Heart left ventricle (tissue), 16 donors: ENCODE results near the gene SEPTIN1. TPM values are rescaled to one million over a fixed set of nuclear protein-coding genes. Genes with fewer than 3 reads are reported as not detected.

Experiments used
- ATAC-seq, 4 donors: fragments of 200-7000 bp; cut with Tn5 transposase; one replicate each; pipeline ENCODE4 v1.9.1; 2020 to 2022; ENCODE audit warnings: moderate library complexity in 4 of 4, mild to moderate bottlenecking in 3 of 4, moderate number of reproducible peaks in 1 of 4
- DNase-seq, 5 donors: peaks; one replicate each; pipeline ENCODE4 v3.0.0-alpha.2; 2020
- H3K27ac ChIP-seq, 12 donors: fragments of 200-600 bp; sonication (generic) in 4 of 12; one replicate each; pipeline versions ENCODE4 v1.5.0 to v1.8.0; 2016 to 2022; ENCODE audit warnings: mild to moderate bottlenecking in 2 of 12
- H3K27me3 ChIP-seq, 9 donors: fragments of 200-600 bp; sonication (generic) in 2 of 9; one replicate each; pipeline versions ENCODE4 v1.5.1 to v1.8.0; 2016 to 2022; ENCODE audit warnings: mild to moderate bottlenecking in 3 of 9
- H3K36me3 ChIP-seq, 9 donors: fragments of 200-600 bp; sonication (generic) in 2 of 9; one replicate each; pipeline versions ENCODE4 v1.5.0 to v1.8.0; 2018 to 2022; ENCODE audit warnings: mild to moderate bottlenecking in 2 of 9
- H3K4me1 ChIP-seq, 12 donors: fragments of 200-600 bp; sonication (generic) in 4 of 12; one replicate each; pipeline versions ENCODE4 v1.5.0 to v1.8.0; 2016 to 2022; ENCODE audit warnings: mild to moderate bottlenecking in 3 of 12
- H3K4me3 ChIP-seq, 12 donors: fragments of 200-600 bp; sonication (generic) in 4 of 12; one replicate each; pipeline versions ENCODE4 v1.5.0 to v1.8.0; 2017 to 2022; ENCODE audit warnings: mild to moderate bottlenecking in 9 of 12, moderate library complexity in 4 of 12
- H3K9me3 ChIP-seq, 12 donors: fragments of 200-600 bp; sonication (generic) in 4 of 12; one replicate each; pipeline versions ENCODE4 v1.5.0 to v1.8.0; 2016 to 2022; ENCODE audit warnings: mild to moderate bottlenecking in 1 of 12
- CTCF ChIP-seq, 12 donors: fragments of 200-600 bp; sonication (generic) in 4 of 12; IDR thresholded peaks; one replicate each; pipeline versions ENCODE4 v1.5.0 to v1.8.0; 2018 to 2022; ENCODE audit warnings: antibody characterized with exemption in 12 of 12, mild to moderate bottlenecking in 5 of 12
- POLR2A ChIP-seq, 2 donors: fragments of 450-650 bp; IDR thresholded peaks; one replicate each; pipeline ENCODE4 v1.6.1; 2017; ENCODE audit warnings: antibody characterized with exemption in 2 of 2, mild to moderate bottlenecking in 2 of 2, moderate library complexity in 2 of 2
- WGBS, 4 donors: extraction: QIAGEN DNeasy Blood & Tissue Kit in 2 of 4; methylation state at CpG; one replicate each; pipeline versions ENCODE4 v1.1.5 to v1.1.7; 2013 to 2018; 5-methylcytosine and 5-hydroxymethylcytosine counted together
- intact Hi-C, 10 donors: fragments of 100-400 bp; cut with DNase I; formaldehyde crosslinking; loops; one replicate each; pipeline versions ENCODE4 v1.11.1 to v1.14.2; 2022
- polyA plus RNA-seq, 2 donors: library from polyadenylated mRNA; stranded (reverse); fragments of 200-250 nt; gene quantifications; one replicate each; pipeline ENCODE4 v1.2.3, GENCODE V29; 2013
- total RNA-seq, 9 donors: library from RNA; depleted of rRNA in 2 of 9; stranded (reverse); fragments of >200 nt in 2 of 9; fragmentation: NEBNext Ultra II Directional in 3 of 9; extraction: Animal tissue kit (Norgen Biotek cat#: 25700) in 3 of 9; gene quantifications; one replicate each; pipeline versions ENCODE4 v1.1.0 to v1.2.4, GENCODE V29; 2016 to 2023
- donor health status: ischemic (EF 13 %, LVEDD 7.1; RV severe dilation, severe dysfunction).
- donor health status: healthy with polysubstance abuse.
- donor health status: DM: no; HTN: yes; CAD: no.
- donor health status: DM: no; HTN: no; CAD: no.
- donor health status: ischemic (EF 25% LVEDD 6.9; RV normal size, moderate dysfunction).
- donor health status: ischemic (EF 25% LVEDD 5.7; RV mildly dilated, moderate dysfunction).
- donor health status: healthy.
- donor health status: DM: yes; HTN: yes; CAD: no.
- donor health status: ischemic (EF 35%, LVEDD 5.7; RV mildly dilated, moderate dysfunction).
- donor health status: nonischemic (EF 11% LVEDD 7.7; RV severe dilation, severe dysfunction).
- donor health status: DM: yes; HTN: yes; CAD: no.
- donor health status: PGD.
- donor health status: ischemic (EF 29% LVEDD 5.4; RV normal size, mild dysfunction).
- donor health status: nonischemic (EF 23%, LVEDD 6.1; RV moderate dilation, normal function).

The SEPTIN1 gene
- total and polyA plus RNA-seq, 11 donors: 0.44 to 9.2 (median 1.5) TPM; not detected in 1

- H3K9me3 ChIP-seq: no peaks in the 10 kb centered on the region
- 0 to 1% (median 0%) methylated on average over 33 to 103 of the region's 103 CpGs for WGBS, 4 donors
- H3K36me3 ChIP-seq: peaks cover 0 to 19% (median 6%) of the 10 kb centered on the region in 9 donors
- peak within 1 kb of the TSS; percentile 58 to 99 (median 85) for H3K4me3 ChIP-seq
- H3K4me1 ChIP-seq: peaks cover 5 to 36% (median 21%) of the 10 kb centered on the region in 12 donors
- DNase-seq (peak; percentile 89 to 94 (median 92)), ATAC-seq (peak; percentile 93 to 98 (median 98))
- TF ChIP-seq CTCF (IDR thresholded peaks at IDR 0.05) (peak in 8 of 12 donors; percentile 20 to 56 (median 41)), POLR2A (IDR thresholded peaks at IDR 0.05) (peak in 1 of 2 donors; percentile 47)
- intact Hi-C loops: loop anchor here in 4 of 10 donors (1.0 to 5.0 kb wide), 3 partner anchors 17 to 38 kb away; partner anchors contain the start of gene CD2BP2 (in 1 of the 4)
- no peaks in the 10 kb centered on the region for H3K27me3 ChIP-seq
- H3K27ac ChIP-seq: peak within 1 kb of the TSS; percentile 67 to 91 (median 84)
These were observed 13.0 kb upstream of the SEPTIN1 start, which contains the start of gene ZNF48 for GRCh38 chr16:30395155-30395991. Gene ZNF48 (plus strand): TSS chr16:30395420. CDS start chr16:30395795, 375 bp downstream.

DNA sequence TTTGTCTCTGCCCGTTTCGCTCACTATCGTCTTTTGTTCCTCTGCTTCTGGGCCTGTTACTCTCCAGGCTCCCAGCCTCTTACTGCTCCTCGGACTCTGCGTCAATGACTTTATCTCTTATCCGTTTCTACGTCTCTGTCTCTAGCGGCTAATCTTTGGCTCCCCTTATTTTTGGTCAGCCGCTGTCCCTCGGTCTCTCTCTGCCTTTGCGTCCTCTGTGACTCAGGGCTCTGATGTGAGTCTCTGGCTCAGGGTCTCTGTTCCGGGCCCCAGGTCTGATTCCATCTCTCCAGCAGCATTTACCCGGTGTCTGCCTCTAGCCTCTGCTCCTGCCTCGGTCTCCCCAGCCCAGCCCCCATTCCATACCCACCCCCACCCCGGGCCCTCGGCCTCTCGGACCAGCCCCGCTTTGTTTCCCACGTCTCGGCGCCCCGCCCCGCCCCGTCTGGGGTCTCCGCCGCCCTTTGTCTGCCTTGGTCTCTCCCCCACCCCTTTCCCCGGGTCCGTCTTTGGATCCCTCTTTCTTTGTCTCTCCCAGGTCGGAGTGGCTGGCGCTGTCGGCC lies 12.3 kb upstream of the SEPTIN1 start:
- H3K9me3 ChIP-seq: no peaks in the 10 kb centered on the region
- H3K4me3 ChIP-seq: peak overlapping the region; percentile 58 to 99 (median 85)
- H3K27ac ChIP-seq: peak overlapping the region; percentile 67 to 91 (median 84)
- intact Hi-C loops: loop anchor here in 4 of 10 donors (1.0 to 5.0 kb wide), 3 partner anchors 16 to 37 kb away; partner anchors contain the start of gene CD2BP2 (in 1 of the 4)
- no peak for TF ChIP-seq CTCF (IDR thresholded peaks at IDR 0.05)
- no peak for TF ChIP-seq POLR2A (IDR thresholded peaks at IDR 0.05)
- H3K27me3 ChIP-seq: no peaks in the 10 kb centered on the region
- WGBS, 4 donors: 4 to 8% (median 5%) methylated on average over 30 to 31 of the region's 31 CpGs
- DNase-seq: peak in 2 of 5 donors; percentile 65 to 71
- H3K36me3 ChIP-seq: peaks cover 0 to 19% (median 6%) of the 10 kb centered on the region in 9 donors
- peaks cover 5 to 31% (median 18%) of the 10 kb centered on the region in 12 donors for H3K4me1 ChIP-seq
- peak in 3 of 4 donors; percentile 36 to 60 (median 56) for ATAC-seq

- no peak for TF ChIP-seq CTCF (IDR thresholded peaks at IDR 0.05)
- no peak for TF ChIP-seq POLR2A (IDR thresholded peaks at IDR 0.05)
- Histone ChIP-seq H3K4me1 (peaks cover 0 to 35% (median 7%) of the 10 kb centered on the region in 12 donors), H3K36me3 (no peaks in the 10 kb centered on the region), H3K4me3 (no peak overlapping the region), H3K27ac (peak overlapping the region in 1 of 12 donors; percentile 76), H3K9me3 (no peaks in the 10 kb centered on the region), H3K27me3 (no peaks in the 10 kb centered on the region)
- no peak for ATAC-seq
- WGBS, 4 donors: 46 to 55% (median 50%) methylated on average over 2 of the region's 2 CpGs
- intact Hi-C loops: no loop called here
- DNase-seq: no peak
These were observed 1.2 kb upstream of the SEPTIN1 start for GRCh38 chr16:30383521-30383920.
